Type B pancreatic cell (in vitro differentiated cells): ENCODE measurements around the gene ZSCAN18. TPM values are rescaled to one million over a fixed set of nuclear protein-coding genes. Genes with fewer than 3 reads are reported as not detected.
A peak's percentile ranks its signal among the peaks of the same experiment; 100 is the strongest.

Source experiments
- DNase-seq: peaks from one replicate; pipeline ENCODE4 v3.0.0; 2021; ENCODE audit warnings: mixed read lengths; ENCODE audit not compliant: unreplicated experiment; ENCODE audit errors: extremely low spot score
- H3K27ac Mint-ChIP-seq: 2 replicates; pipeline ENCODE4 v1.8.0; 2021; ENCODE audit warnings: mild to moderate bottlenecking, mixed read lengths
- H3K27me3 Mint-ChIP-seq: 2 replicates; pipeline ENCODE4 v1.8.0; 2021; ENCODE audit warnings: mixed read lengths
- H3K36me3 Mint-ChIP-seq: 2 replicates; pipeline ENCODE4 v1.8.0; 2021; ENCODE audit warnings: mixed read lengths
- H3K4me1 Mint-ChIP-seq: one replicate; pipeline ENCODE4 v1.8.0; 2021; ENCODE audit warnings: mixed read lengths; ENCODE audit not compliant: unreplicated experiment
- H3K4me3 Mint-ChIP-seq: 2 replicates; pipeline ENCODE4 v1.8.0; 2021; ENCODE audit warnings: mild to moderate bottlenecking, mixed read lengths
- H3K9me3 Mint-ChIP-seq: 2 replicates; pipeline ENCODE4 v1.8.0; 2021; ENCODE audit warnings: mixed read lengths
- total RNA-seq: library from RNA; stranded (reverse); gene quantifications from 2 replicates; pipeline ENCODE4 v1.2.1, GENCODE V29; 2021; ENCODE audit warnings: low replicate concordance
- TF ChIP-seq, protein P1 (sequence below): fragments of 200-600 bp; sonication (generic); conservative IDR thresholded peaks from 2 replicates; pipeline ENCODE4 v1.5.0; 2021; ENCODE audit warnings: antibody characterized with exemption, mild to moderate bottlenecking

Gene ZSCAN18
- total RNA-seq, 1 donor from 2014 or later, result 82.4 TPM

- Mint-ChIP-seq H3K27ac (peak overlapping the region; percentile 98), H3K4me3 (peak overlapping the region; percentile 92), H3K9me3 (peaks cover 13% of the 10 kb centered on the region), H3K27me3 (no peaks in the 10 kb centered on the region), H3K4me1 (peaks cover 7% of the 10 kb centered on the region), H3K36me3 (peaks cover 15% of the 10 kb centered on the region)
- DNase-seq, result no peak
- TF ChIP-seq, protein P1, sequence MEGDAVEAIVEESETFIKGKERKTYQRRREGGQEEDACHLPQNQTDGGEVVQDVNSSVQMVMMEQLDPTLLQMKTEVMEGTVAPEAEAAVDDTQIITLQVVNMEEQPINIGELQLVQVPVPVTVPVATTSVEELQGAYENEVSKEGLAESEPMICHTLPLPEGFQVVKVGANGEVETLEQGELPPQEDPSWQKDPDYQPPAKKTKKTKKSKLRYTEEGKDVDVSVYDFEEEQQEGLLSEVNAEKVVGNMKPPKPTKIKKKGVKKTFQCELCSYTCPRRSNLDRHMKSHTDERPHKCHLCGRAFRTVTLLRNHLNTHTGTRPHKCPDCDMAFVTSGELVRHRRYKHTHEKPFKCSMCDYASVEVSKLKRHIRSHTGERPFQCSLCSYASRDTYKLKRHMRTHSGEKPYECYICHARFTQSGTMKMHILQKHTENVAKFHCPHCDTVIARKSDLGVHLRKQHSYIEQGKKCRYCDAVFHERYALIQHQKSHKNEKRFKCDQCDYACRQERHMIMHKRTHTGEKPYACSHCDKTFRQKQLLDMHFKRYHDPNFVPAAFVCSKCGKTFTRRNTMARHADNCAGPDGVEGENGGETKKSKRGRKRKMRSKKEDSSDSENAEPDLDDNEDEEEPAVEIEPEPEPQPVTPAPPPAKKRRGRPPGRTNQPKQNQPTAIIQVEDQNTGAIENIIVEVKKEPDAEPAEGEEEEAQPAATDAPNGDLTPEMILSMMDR, result no peak
Observed at GRCh38 chr19:58098682-58098998, 609 bp upstream of the ZSCAN18 start.

- peaks cover 7% of the 10 kb centered on the region for H3K9me3 Mint-ChIP-seq
Observed at GRCh38 chr19:58097349-58097748, 682 bp downstream of the ZSCAN18 start.

DNA sequence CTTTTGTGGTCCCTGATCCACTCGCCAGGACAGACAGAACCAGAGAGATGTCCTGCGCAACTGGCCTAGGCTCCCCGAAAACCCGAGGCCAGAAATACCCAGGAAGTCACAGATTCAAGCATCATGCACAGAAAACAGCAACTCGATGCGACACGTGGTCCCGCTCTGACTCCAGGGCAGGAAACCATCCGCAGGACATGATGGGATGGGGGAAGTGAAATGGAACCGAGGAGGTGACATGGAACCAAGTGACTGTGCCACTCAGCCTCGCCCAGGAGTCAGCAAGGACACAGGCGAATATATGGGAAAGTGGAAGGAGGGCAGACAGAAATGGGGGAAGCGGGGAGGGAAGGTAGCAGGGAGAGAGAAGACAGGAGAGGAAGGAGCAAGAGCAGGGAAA is 1.1 kb downstream of the ZSCAN18 start:
- no peak for DNase-seq
- Mint-ChIP-seq H3K27ac (peak overlapping the region; percentile 84), H3K36me3 (peaks cover 17% of the 10 kb centered on the region), H3K9me3 (peaks cover 6% of the 10 kb centered on the region), H3K4me1 (peaks cover 7% of the 10 kb centered on the region), H3K4me3 (peak overlapping the region; percentile 85), H3K27me3 (no peaks in the 10 kb centered on the region)
- TF ChIP-seq, protein P1, result no peak

More at GRCh38 chr19:58097349-58097748, 682 bp downstream of the ZSCAN18 start:
- Mint-ChIP-seq H3K36me3 (peaks cover 15% of the 10 kb centered on the region), H3K4me1 (peaks cover 7% of the 10 kb centered on the region), H3K27me3 (no peaks in the 10 kb centered on the region), H3K4me3 (peak overlapping the region; percentile 85), H3K27ac (no peak overlapping the region)
- TF ChIP-seq, protein P1, result no peak
- DNase-seq, result no peak

DNA sequence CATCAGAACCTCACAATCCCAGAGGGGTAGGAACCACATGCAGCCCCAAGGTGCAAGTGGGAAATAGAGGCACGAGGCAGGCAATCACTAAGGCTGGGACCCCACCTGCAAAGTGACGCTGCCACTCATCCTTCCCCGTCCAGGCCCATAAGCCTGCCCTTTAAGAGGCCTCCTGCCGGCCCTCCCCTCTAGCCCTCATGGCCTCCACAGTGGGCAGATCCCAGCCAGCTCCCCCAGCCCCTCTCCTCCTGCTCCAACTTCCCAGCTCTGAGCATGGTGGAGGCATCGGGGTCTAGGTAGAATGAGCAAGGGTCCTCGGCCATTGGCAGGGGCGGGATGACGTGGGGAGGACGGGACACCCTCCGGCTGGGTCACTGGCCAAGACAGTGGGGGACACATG is 2.7 kb downstream of the ZSCAN18 start:
- Mint-ChIP-seq H3K27ac (no peak overlapping the region), H3K4me1 (peaks cover 7% of the 10 kb centered on the region), H3K4me3 (no peak overlapping the region), H3K36me3 (peaks cover 20% of the 10 kb centered on the region), H3K27me3 (no peaks in the 10 kb centered on the region), H3K9me3 (peaks cover 6% of the 10 kb centered on the region)
- DNase-seq, result no peak
- TF ChIP-seq, protein P1, result no peak

- TF ChIP-seq, protein P1, result no peak
- peaks cover under 1% of the 10 kb centered on the region for H3K9me3 Mint-ChIP-seq
- no peak for DNase-seq
- H3K27me3 Mint-ChIP-seq, result no peaks in the 10 kb centered on the region
- peaks cover under 1% of the 10 kb centered on the region for H3K4me1 Mint-ChIP-seq
- no peak overlapping the region for H3K27ac Mint-ChIP-seq
- no peak overlapping the region for H3K4me3 Mint-ChIP-seq
- peaks cover 22% of the 10 kb centered on the region for H3K36me3 Mint-ChIP-seq
Observed at GRCh38 chr19:58093071-58093470, 5.0 kb downstream of the ZSCAN18 start.
